GM12892 (cell line): ENCODE data around the gene C4B.

ENCODE experiments used
- DNase-seq: peaks from one replicate; pipeline ENCODE4 v3.0.0; 2011; ENCODE audit not compliant: insufficient read length
- FAIRE-seq: peaks from 2 replicates; lab custom pipeline; 2011; peaks lifted over from hg19 to GRCh38; lab: Jason Lieb, UNC
- POLR2A ChIP-seq: IDR thresholded peaks from 2 replicates; pipeline ENCODE4 v1.6.1; 2011; ENCODE audit warnings: low read depth, low read length, control low read depth
- POLR2AphosphoS5 ChIP-seq: IDR thresholded peaks from 2 replicates; pipeline ENCODE4 v1.6.1; 2011; ENCODE audit warnings: low read depth, low read length, control low read depth
- TAF1 ChIP-seq: IDR thresholded peaks from 2 replicates; pipeline ENCODE4 v1.6.1; 2011; ENCODE audit warnings: low read depth, mild to moderate bottlenecking, control low read depth, low read length, borderline replicate concordance

The C4B gene

DNA sequence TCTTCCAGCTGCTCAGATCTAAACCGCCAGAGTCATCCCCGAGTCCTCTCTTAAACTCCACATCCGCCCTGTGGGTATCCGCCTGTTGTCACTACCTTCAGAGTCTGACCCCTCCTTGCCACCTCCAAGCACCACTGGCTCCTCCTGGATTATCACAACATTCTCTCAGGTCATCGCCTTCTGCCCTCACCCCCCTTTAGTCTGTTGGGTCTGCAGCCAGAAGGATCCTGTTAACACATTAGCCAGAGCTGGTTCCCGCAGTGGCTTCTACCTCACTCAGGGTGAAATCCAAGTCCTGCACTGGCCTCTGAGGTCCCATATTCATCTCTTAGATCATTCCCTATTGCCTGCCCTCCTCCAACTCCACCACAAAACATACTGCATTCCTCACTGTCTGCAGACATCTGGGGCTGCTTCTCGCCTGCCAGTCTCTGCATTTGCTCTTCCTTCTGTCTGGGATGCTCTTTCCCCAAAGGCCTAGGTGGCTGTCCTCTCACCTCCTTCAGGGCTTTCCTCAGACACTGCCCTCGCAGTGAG, 60.5 kb downstream of the C4B start:
- TF ChIP-seq POLR2AphosphoS5 = no peak
- TF ChIP-seq POLR2A = no peak
- TF ChIP-seq TAF1 = no peak
- DNase-seq (no peak), FAIRE-seq (no peak)

DNA sequence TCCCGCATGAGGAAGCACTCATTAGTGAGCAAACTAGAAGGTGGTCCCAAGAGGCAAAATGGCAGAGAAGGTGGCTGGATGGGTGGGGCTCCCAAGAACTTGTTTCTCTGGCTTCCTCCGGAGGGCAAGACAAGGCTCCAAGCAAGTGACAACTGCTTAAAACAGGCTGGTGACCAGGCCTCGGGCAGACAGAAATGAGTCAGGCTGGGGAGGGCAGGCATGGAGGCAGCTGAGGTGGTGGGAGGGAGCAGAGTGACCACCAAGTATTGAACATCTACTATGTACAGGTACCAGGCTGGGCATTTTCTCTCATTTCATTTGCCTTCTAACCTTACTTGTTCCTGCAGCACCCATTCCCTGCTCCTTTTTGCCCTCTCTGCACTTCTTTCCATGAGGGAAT, 61.2 kb downstream of the C4B start:
- TF ChIP-seq TAF1 = no peak
- TF ChIP-seq POLR2AphosphoS5 = no peak
- no peak for TF ChIP-seq POLR2A
- no peak for FAIRE-seq
- DNase-seq = no peak

DNA sequence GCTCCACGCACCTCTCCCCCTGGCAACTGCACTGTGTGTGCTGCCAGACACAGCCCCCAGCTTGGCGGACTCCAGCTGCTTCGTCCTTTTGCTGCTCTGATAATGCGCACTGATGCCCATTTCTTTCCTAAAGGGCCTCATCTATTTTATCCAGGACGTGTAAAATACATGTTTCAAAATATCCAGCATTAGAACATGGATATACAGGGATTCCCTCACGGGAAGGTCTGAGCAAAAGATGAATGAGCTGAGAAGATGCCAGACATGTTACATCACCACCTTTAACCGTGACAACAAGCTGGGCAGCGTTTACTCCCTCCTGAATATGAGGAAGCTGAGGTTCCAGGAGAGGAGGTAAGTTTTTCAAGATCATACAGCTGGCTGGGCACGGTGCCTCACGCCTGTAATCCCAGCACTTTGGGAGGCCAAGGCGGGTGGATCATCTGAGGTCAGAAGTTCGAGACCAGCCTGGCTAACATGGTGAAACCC, 61.8 kb downstream of the C4B start:
- TF ChIP-seq POLR2AphosphoS5 (no peak), TAF1 (no peak), POLR2A (no peak)
- no peak for FAIRE-seq
- DNase-seq = no peak

- DNase-seq (no peak), FAIRE-seq (no peak)
- TF ChIP-seq POLR2AphosphoS5 (no peak), TAF1 (no peak), POLR2A (no peak)
Measured at GRCh38 chr6:32079566-32080290, 65.1 kb downstream of the C4B start.

DNA sequence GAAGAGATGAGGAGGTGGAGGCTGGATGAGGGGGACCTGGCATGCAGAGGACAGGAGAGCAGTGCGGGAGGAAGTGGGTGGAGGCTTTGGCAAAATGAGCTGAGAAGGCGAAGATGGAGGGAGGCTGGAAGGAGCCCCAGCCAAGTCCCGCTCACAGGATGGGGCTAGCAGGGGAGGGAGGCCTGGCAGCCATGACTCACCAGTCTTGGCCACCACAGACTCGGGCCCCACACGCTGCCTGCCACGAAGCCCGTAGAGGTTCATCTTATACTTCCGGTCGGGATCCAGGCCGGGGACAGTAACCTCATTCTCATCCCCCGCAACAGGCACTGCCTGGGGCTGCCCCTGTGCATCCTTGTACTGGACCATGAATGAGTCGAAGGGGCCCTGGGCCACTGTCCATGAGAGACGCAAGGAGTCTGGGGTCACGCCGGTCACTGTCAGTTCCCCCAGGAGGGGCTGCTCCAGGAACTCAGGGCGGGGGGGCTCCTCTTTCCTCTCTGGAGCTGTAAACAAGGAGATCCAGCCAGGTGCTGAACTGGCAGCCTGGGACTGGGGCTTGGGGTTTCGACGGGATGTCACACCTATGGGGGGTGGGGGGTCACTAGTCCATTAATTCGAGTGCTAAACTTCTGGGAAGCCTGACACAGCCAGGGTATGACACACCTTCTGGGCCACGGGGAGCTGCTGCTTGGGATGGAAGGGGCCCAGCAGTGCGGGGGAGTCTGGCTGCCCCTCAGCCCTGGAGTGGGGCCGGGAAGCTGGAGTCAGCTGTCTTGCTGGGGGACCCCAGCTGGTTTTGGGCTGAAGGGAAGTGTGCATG, 66.8 kb downstream of the C4B start:
- FAIRE-seq = no peak
- DNase-seq = no peak

DNA sequence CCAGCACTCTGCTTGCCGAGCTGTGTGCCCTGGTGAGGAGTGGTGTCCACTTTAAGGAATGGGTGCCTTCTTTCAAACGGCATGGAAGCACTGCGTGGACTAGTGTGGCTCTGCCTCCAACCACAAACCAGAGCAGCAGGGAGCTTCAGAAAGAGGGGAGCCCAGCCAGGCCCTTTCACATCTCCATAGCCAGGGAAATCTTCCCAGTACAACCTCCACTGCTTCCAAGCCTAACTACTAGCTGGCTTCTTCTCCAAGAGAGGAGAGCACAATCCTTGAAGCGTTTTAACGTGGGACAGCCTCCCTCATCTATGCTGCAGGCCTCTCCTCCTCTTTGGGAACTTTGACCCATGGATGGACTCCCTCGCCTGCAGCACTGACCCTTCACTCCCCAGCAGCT, 67.9 kb downstream of the C4B start:
- no peak for DNase-seq
- no peak for FAIRE-seq
- no peak for TF ChIP-seq TAF1
- TF ChIP-seq POLR2A = no peak
- no peak for TF ChIP-seq POLR2AphosphoS5

More for the DNA sequence above, 66.8 kb downstream of the C4B start:
- TF ChIP-seq TAF1 = no peak
- no peak for TF ChIP-seq POLR2A
- no peak for TF ChIP-seq POLR2AphosphoS5

DNA sequence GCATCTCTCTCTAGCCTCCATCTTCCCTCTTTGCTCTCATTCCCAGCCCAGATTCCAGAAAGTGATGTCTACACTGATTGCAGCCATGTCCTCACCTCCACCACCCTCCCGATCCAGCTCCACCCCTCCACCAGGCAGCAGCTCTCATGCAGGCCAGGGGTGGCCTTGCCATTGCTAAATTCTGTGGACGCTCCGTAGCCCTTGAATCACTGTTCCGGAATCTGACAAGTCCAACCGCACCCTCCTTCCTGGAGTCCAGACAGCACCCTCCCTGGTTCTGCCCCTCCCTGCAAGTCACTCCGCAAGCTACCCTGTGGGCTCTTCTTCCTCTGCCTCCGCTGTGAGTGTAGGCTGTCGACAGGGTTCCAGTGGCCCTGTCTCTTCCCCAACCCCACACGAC, 68.3 kb downstream of the C4B start:
- no peak for FAIRE-seq
- DNase-seq = no peak

DNA sequence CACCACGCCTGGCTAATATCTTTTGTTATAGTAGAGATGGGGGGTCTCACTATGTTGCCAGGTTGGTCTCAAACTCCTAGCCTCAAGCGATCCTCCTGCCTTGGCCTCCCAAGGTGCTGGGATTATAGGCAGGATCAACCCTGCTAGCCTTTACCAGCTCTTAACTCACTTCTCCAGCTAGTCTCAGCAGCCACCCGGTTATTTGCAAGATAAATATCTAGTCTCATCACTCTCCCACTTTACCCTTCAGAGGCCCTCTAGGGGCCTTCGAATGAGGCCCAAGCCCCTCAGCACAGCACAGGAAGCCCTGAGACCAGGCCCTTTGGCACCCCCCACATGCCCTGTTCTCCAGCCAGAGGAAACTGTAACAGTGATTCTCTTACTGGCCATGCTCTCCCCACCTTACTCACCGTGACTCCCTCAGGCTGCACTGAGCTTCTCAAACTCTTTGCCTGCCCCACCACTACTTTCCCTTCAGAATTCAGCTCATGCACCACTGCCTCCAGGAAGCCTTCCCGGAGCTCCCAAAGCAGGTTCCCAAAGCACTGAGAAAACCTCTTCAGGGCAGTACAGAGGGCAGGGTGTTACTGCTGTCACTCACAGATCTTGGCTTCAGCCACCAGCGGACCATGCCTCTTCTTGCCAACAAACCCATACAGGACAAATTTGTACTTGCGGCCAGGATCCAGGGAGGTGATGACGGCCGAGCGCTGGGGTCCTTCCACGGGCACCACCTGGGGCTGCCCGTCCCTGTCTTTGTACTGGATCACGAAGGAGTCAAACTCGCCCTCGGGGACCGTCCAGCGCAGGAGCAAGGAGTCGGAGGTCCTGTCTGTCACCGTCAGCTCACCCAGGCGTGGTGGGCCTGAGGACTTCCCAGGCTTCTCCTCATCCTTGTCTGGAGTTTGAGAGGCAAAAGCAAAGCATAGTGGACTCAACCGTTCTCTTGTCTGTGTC, 69.5 kb downstream of the C4B start:
- TF ChIP-seq POLR2A (no peak), POLR2AphosphoS5 (no peak), TAF1 (no peak)
- no peak for FAIRE-seq

More for the DNA sequence above, 68.3 kb downstream of the C4B start:
- TF ChIP-seq POLR2A = no peak
- no peak for TF ChIP-seq TAF1
- no peak for TF ChIP-seq POLR2AphosphoS5

GRCh38 chr6:32084780-32085179, 70.2 kb downstream of the C4B start:
- TF ChIP-seq POLR2A = no peak
- FAIRE-seq = no peak
- no peak for DNase-seq

More for the DNA sequence above, 69.5 kb downstream of the C4B start:
- no peak for DNase-seq
